GM12872 (cell line): ENCODE measurements around the gene ZNF672.

Experiments
- TF ChIP-seq, protein P1 (sequence below): IDR thresholded peaks from 3 replicates; pipeline ENCODE4 v1.5.1; 2011; ENCODE audit warnings: low read depth, mild to moderate bottlenecking, low read length, moderate library complexity; ENCODE audit not compliant: insufficient read depth

Gene ZNF672

DNA sequence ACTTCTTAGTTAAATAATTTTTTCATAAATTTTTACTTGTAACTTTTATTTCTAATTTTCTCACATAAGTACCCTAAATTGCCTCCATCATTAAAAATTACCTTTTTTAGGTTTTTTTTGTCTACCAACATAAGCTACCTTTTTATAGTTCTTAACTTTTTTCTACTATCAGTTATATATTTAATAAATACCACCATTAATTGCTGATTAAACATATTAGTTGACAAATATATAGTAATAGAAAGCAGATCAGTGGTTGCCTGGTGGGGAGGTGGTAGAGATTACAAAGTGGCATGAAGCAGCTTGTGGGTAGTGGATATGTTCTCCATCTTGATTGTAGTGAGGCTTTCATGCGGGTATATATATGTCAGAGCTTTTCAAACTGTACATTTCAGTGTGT lies 6.2 kb upstream of the ZNF672 start:
- TF ChIP-seq, protein P1, sequence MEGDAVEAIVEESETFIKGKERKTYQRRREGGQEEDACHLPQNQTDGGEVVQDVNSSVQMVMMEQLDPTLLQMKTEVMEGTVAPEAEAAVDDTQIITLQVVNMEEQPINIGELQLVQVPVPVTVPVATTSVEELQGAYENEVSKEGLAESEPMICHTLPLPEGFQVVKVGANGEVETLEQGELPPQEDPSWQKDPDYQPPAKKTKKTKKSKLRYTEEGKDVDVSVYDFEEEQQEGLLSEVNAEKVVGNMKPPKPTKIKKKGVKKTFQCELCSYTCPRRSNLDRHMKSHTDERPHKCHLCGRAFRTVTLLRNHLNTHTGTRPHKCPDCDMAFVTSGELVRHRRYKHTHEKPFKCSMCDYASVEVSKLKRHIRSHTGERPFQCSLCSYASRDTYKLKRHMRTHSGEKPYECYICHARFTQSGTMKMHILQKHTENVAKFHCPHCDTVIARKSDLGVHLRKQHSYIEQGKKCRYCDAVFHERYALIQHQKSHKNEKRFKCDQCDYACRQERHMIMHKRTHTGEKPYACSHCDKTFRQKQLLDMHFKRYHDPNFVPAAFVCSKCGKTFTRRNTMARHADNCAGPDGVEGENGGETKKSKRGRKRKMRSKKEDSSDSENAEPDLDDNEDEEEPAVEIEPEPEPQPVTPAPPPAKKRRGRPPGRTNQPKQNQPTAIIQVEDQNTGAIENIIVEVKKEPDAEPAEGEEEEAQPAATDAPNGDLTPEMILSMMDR, result no peak

DNA sequence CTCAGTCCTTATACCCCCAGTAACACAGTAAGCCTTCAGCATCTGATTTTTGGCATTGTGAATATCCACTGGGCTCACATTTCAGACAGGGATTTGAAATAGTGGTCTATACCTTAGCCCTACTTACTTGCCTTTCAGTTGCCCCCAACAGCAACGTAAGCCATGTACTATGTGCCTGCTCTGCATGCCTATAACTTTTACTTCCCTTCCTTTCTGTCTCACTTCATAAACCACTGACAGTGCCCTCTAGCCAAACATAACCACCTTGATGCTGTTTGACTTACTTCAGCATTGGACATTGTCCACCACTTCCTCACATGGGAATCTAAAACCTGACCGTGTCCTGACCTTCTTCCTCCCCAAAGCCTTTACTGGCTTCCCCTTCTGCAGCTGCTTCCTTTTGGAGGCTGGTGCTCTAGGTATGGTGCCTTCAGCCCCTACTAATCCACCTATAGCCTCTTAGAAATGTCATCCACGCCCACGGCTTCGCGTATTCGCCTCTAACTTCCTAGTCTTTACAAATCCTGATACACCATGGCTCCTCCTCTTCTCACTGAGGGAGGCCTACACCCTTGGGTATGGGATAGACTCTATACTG lies 3.6 kb upstream of the ZNF672 start:
- TF ChIP-seq, protein P1, result no peak

DNA sequence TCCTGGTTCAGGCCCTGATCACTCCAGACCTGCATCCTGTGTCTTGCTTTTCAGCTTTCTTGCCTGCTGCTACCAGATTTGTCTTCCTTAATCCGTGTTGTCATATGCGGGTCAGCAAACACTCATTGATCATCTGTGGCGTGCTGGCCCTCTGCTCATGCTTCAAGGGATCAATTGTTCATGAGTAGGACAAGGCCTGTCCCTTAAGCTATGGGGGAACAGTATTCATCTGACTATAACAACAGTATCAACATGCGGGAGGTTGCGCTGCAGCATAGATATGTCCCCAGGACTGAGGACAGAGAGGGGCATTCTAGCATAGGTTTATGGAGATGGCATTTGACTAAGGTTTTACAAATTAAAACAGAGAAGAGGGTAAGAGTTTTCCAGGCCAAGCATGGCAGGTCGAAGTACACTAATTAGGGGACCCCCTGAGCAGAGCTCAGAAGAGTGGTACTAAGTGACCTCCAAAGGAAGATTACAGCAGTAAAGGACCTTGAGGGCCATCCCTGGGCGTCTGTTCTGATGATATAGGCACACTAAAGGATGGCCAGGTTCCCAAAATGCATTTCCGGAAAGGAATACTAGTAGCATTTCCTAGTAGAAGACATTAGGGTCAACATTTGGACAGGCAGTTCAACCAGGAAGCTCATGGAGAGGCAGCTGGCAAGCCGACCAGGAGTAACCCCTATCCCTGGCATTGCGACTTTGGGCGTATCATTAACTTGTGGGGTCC lies 811 bp upstream of the ZNF672 start:
- TF ChIP-seq, protein P1, result no peak

DNA sequence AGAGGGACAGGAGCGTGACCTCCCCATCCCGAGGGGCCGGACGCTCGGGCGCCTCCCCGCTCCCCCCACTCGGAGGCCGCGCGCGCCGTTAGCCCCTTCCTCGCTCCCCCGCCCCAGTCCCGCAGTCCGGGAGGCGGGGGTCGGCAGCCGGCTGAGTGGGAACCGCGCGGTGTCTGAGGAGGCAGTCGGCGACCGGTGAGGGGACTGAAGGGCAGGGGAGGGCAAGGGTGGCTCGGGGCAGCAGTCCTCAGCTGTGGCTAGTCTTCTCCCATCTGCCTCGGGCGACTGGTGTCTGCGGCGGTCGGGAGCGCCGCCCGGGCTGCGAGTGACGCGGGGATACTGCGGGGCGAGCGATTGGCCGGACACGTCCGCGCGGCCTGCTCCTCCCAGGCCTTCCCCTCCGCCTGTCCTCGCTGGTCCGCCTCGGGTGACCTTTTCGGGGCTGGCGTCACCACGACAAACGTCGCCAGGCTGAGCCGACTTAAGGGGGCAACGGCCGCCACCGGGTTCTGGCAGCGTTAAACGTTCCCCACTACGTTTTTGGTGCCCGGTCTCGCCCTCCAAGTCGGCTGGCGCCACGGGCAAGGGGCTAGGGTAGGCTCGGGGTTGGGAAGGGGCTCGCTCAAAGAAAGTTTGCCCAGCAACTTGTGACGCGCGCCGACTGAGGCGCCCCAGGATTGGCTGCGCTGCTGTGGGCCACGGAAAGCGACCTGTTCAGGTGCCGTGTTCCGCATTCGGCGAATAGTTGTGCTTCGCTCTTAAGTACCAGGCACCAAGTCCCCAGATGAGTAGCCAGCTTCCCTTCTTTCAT lies 538 bp downstream of the ZNF672 start:
- TF ChIP-seq, protein P1, result no peak

DNA sequence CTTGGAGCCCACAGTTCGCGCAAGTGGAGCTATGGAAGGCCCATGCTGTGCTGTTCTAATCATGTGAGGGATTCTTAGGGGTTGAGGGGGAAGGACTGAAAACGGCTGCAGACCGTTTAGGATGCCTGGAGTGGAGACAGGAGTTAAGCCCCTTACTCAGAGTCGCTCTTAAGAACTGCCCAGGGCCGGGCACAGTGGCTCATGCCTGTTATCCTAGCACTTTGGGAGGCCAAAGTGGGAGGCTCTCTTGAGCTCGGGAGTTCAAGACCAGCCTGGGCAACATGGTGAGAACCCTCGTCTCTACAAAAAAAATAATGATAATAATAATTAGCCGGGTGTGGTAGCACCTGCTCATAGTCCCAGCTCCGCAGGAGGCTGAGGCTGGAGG lies 1.1 kb downstream of the ZNF672 start:
- TF ChIP-seq, protein P1, result no peak

DNA sequence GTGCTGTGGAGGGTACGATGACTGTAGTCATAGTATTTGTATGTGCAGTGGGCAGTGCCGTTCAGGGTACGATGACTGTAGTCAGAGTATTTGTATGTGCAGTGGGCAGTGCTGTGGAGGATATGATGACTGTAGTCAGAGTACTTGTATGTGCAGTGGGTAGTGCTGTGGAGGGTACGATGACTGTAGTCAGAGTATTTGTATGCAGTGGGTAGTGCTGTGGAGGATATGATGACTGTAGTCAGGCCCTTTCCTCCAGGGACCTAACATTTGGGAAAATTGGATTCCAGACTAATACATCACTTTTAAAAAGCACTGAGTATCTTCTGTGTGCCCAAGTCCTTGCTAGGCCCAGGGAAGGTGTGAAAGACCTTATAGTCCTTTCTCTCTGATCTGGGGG lies 2.9 kb downstream of the ZNF672 start:
- TF ChIP-seq, protein P1, result no peak

DNA sequence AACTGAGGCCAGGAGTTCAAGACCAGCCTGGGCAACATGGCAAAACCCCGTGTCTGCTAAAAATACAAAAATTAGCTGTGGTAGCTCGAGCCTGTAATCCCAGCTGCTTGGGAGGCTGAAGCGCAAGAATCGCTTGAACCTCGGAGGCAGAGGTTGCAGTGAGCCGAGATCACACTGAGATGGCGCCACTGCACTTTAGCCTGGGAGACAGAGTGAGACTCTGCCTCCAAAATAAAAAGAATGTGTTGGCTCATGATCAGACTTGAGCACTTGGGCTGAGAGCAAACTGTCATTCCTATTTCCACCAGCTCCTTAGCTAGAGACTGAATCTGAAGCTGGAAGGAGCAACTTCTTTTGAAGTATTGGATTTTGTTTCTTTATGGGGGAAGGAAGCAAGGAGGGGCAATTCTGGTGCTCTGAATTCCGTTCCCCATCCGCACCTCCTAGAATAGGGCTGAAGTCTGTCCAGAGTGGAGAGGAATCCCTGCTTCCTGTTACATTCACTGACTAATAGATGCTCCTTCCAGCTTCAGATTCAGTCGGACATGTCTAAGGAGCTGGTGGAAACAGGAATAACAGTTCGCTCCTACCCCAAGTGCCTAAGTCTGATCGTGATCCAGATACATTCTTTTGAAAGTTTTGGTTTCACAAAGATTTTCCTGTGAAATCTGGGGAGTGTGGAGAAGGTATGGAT lies 3.8 kb downstream of the ZNF672 start:
- TF ChIP-seq, protein P1, result peak; percentile 57
